SU-DHL-6 (cell line): ENCODE measurements around the gene BID.

Experiments used
- CTCF ChIP-seq: fragments of 200-600 bp; sonication (generic); IDR thresholded peaks from one replicate; pipeline ENCODE4 v1.5.1; 2017; ENCODE audit warnings: antibody characterized with exemption, mild to moderate bottlenecking, low read length, moderate library complexity; ENCODE audit not compliant: insufficient read depth, poor library complexity, severe bottlenecking
- EZH2phosphoT487 ChIP-seq: fragments of 200-600 bp; sonication (generic), shearing (Covaris generic); conservative IDR thresholded peaks from 2 replicates; pipeline ENCODE4 v1.6.1; 2018; ENCODE audit warnings: mild to moderate bottlenecking, antibody characterized with exemption, low read length, moderate library complexity, mixed read lengths

- TF ChIP-seq CTCF (no peak), EZH2phosphoT487 (no peak)
Measured at GRCh38 chr22:17788528-17789378, 14.5 kb upstream of the BID start.
